Spinal cord (tissue), 10 donors: ENCODE data around the gene WFDC2. TPM values are rescaled to one million over a fixed set of nuclear protein-coding genes. Genes with fewer than 3 reads are reported as not detected.
A peak's percentile ranks its signal among the peaks of the same experiment; 100 is the strongest.
"Not testable (repeated sequence)": the region's sequence is repeated elsewhere in the genome, so short reads cannot be mapped to it uniquely, and the experiment has no call there.

Experiments
- DNase-seq, 6 donors: peaks; one replicate each; pipeline versions ENCODE4 v3.0.0 to v3.0.0-alpha.2; 2013 to 2015; ENCODE audit warnings: low spot score in 6 of 6, low read depth in 4 of 6
- H3K27ac ChIP-seq: one replicate; pipeline ENCODE4 v1.5.1; 2013; ENCODE audit warnings: low read depth, low read length, control low read depth
- H3K27me3 ChIP-seq: one replicate; pipeline ENCODE4 v1.6.1; 2013; ENCODE audit warnings: low read length; ENCODE audit not compliant: control insufficient read depth, insufficient read depth
- H3K36me3 ChIP-seq: one replicate; pipeline ENCODE4 v1.6.1; 2013; ENCODE audit warnings: low read length; ENCODE audit not compliant: control insufficient read depth, insufficient read depth
- H3K4me1 ChIP-seq: one replicate; pipeline ENCODE4 v1.6.1; 2013; ENCODE audit warnings: low read length; ENCODE audit not compliant: control insufficient read depth, insufficient read depth
- H3K4me3 ChIP-seq: one replicate; pipeline ENCODE4 v1.5.1; 2013; ENCODE audit warnings: low read depth, low read length, control low read depth
- H3K9me3 ChIP-seq: one replicate; pipeline ENCODE4 v1.6.1; 2013; ENCODE audit warnings: low read length; ENCODE audit not compliant: control insufficient read depth, insufficient read depth
- whole genome bisulfite sequencing: methylation state at CpG from one replicate; pipeline ENCODE4 v1.1.5; 2013; ENCODE audit warnings: missing lambda C conversion rate; ENCODE audit not compliant: insufficient coverage; 5-methylcytosine and 5-hydroxymethylcytosine counted together
- polyA plus RNA-seq, 2 donors: library from polyadenylated mRNA; unstranded; fragments of 120-200 nt; gene quantifications; one replicate each; pipeline ENCODE4 v1.2.1, GENCODE V29; 2013; ENCODE audit not compliant: insufficient read length in 2 of 2
- total RNA-seq, 2 donors: library from RNA; depleted of rRNA in 1 of 2; stranded (reverse); fragments of 120-200 nt in 1 of 2; fragments of >200 nt in 1 of 2; gene quantifications; one replicate each; pipeline versions ENCODE4 v1.2.3 to v1.2.4, GENCODE V29; 2013 to 2014
- donor health status: healthy.

Gene WFDC2
- total and polyA plus RNA-seq, 4 donors = 7.0 to 70.0 (median 36.5) TPM

DNA sequence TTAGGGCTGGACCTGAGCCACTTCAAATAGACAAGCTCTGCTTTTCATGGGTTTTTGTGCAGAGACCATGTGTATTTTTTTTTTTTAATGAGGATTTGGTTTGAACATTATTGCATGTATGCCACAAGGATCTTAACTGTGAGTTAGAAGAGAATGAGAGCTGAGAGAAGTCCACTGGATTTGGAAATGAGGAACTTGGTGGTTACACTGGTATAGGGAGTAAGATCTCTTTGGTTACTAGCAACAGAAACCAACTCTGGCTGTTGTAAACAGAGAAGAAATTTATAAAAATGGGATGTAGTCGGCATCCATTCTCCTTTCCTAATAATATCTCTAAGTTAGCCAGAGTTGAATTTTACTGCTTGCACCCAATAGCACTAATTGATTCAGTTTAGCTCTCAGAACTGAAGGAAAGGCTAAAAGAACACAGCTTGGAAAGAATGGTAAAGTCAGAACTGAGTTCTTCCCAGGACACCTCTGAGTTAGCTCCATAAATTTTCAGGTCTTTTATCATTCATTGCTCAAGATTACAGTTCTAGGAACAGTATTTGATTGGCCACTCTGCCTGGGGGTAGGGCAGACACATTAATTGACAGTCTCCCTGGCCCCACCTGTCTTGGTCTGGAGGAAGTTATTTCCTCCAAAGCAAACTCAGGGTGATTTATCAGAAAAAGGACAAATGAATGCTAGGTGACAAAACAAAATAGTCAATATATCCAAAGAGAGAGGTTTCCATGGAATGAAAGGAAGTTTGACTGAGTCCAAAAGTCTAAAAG is 3.9 kb upstream of the WFDC2 start:
- H3K27me3 ChIP-seq = peaks cover 6% of the 10 kb centered on the region
- H3K4me3 ChIP-seq = no peak overlapping the region
- H3K27ac ChIP-seq = no peak overlapping the region
- DNase-seq = no peak
- H3K9me3 ChIP-seq = no peaks in the 10 kb centered on the region
- WGBS = no CpG with 5 or more reads among the region's 1 CpG
- no peaks in the 10 kb centered on the region for H3K36me3 ChIP-seq
- peaks cover 15% of the 10 kb centered on the region for H3K4me1 ChIP-seq

DNA sequence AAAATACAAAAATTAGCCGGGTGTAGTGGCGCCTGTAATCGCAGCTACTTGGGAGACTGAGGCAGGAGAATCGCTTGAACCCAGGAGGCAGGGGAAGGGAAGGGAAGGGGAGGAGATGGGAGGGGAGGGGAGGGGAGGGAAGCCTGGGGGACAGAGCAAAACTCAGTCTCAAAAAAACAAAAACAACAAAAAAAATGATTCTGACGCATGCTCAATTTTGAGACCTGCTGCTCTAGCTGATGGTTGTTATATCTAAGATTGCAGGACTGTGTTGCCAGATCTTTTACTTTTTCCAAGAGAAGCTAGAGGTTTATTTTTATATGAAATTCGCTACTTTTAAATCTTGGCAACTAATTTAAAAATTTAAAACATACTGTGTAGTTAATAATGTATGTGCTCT is 2.4 kb upstream of the WFDC2 start:
- peaks cover 25% of the 10 kb centered on the region for H3K4me1 ChIP-seq
- H3K4me3 ChIP-seq = no peak overlapping the region
- DNase-seq = no peak
- H3K9me3 ChIP-seq = no peaks in the 10 kb centered on the region
- 100% methylated on average over 1 of the region's 6 CpGs for WGBS
- no peak overlapping the region for H3K27ac ChIP-seq
- peaks cover 9% of the 10 kb centered on the region for H3K27me3 ChIP-seq
- no peaks in the 10 kb centered on the region for H3K36me3 ChIP-seq

DNA sequence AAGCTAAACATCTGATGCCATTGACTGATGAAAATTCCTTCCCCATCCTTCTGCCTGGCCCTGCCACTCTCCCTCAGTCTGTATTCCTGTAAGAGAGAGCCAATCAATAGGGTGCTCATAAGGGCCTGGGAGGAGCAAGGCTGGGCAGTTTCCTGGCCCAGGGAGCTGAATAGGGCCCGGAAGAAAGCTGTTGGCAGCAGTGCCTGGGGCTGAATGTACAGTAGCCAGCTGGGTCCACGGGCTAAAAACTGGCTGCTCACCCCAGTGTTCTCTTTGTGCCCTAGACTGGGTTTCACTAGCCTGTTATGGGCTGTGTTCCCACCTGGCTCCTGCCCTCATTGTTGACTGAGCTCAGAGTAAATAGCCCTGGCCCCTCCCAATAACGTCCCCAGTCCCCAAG is 1.7 kb upstream of the WFDC2 start:
- no peaks in the 10 kb centered on the region for H3K36me3 ChIP-seq
- DNase-seq = peak in 2 of 6 donors; percentile 47 to 54
- peaks cover 25% of the 10 kb centered on the region for H3K4me1 ChIP-seq
- no peak overlapping the region for H3K4me3 ChIP-seq
- 17% methylated on average over 2 of the region's 3 CpGs for WGBS
- H3K9me3 ChIP-seq = no peaks in the 10 kb centered on the region
- no peak overlapping the region for H3K27ac ChIP-seq
- H3K27me3 ChIP-seq = peaks cover 9% of the 10 kb centered on the region

DNA sequence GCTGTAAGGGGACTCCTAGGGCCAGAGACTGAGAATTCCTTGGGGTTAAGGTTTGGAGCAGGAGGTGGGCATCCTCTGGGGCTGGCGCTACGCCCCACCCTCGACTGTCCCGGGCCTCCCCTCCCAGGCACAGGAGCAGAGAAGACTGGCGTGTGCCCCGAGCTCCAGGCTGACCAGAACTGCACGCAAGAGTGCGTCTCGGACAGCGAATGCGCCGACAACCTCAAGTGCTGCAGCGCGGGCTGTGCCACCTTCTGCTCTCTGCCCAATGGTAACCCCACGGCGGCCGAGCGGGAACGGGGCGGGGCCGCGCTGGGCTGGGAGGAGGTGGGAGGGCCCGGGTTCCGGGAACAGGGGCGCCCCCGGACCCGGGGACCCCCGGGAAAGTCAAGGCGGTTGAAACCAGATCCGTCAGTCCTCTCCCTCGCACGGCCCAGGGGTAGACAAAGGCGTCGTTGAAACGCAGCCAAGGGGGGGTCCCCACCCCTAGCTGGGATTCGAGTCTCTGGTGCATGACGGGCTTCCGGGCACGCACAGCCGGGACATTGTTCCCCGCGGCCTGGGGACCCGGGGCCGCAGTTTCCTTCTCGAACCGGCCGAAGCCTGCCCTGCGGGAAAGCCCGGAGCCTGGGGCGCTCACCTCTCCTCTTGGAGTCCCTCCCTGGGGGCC is 844 bp downstream of the WFDC2 start:
- no peaks in the 10 kb centered on the region for H3K36me3 ChIP-seq
- WGBS = under 1% methylated on average over 50 of the region's 50 CpGs
- H3K9me3 ChIP-seq = no peaks in the 10 kb centered on the region
- peak overlapping the region; percentile 79 for H3K27ac ChIP-seq
- H3K27me3 ChIP-seq = peaks cover 9% of the 10 kb centered on the region
- H3K4me1 ChIP-seq = peaks cover 25% of the 10 kb centered on the region
- peak overlapping the region; percentile 50 for H3K4me3 ChIP-seq
- DNase-seq = peak in 4 of 6 donors; percentile 28 to 88 (median 64)

DNA sequence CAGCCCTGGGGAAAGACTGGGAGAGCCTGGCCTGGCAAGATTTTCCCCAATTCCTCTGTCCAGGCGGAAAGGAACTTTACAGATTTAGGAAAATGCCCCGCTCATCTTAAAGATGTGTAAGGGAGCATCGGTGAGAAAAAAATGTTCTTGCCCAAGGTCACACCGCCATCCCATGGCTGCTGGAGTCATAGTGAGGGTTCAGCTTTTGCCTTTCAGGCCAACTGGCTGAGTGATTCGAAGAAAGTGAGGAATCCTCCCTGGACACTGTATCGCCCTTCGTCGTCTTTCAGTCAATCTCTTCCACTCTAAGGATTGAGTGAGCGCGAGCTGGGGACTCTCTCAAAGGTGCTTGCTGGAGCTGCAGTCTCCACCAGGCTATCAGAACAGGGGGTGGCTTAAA is 1.4 kb downstream of the WFDC2 start:
- 13% methylated on average over 6 of the region's 10 CpGs for WGBS

DNA sequence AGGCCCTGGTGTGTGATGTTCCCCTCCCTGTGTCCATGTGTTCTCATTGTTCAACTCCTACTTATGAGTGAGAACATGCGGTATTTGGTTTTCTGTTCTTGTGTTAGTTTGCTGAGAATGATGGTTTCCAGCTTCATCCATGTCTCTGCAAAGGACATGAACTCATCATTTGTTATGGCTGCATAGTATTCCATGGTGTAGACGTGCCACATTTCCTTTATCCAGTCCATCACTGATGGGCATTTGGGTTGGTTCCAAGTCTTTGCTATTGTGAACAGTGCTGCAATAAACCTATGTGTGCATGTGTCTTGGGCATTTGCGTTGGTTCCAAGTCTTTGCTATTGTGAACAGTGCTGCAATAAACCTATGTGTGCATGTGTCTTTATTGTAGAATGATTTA is 2.7 kb downstream of the WFDC2 start:
- peaks cover 25% of the 10 kb centered on the region for H3K4me1 ChIP-seq
- H3K4me3 ChIP-seq, H3K9me3 ChIP-seq, H3K27ac ChIP-seq, H3K36me3 ChIP-seq, H3K27me3 ChIP-seq, DNase-seq: not testable (repeated sequence)
- WGBS = no CpG with 5 or more reads among the region's 3 CpGs

More for the DNA sequence above, 1.4 kb downstream of the WFDC2 start:
- DNase-seq = peak in 2 of 6 donors; percentile 13 to 71
- H3K27me3 ChIP-seq = peaks cover 9% of the 10 kb centered on the region
- no peaks in the 10 kb centered on the region for H3K36me3 ChIP-seq
- H3K9me3 ChIP-seq = no peaks in the 10 kb centered on the region
- H3K4me1 ChIP-seq = peaks cover 25% of the 10 kb centered on the region
- H3K4me3 ChIP-seq = peak overlapping the region; percentile 50
- H3K27ac ChIP-seq = peak overlapping the region; percentile 69

DNA sequence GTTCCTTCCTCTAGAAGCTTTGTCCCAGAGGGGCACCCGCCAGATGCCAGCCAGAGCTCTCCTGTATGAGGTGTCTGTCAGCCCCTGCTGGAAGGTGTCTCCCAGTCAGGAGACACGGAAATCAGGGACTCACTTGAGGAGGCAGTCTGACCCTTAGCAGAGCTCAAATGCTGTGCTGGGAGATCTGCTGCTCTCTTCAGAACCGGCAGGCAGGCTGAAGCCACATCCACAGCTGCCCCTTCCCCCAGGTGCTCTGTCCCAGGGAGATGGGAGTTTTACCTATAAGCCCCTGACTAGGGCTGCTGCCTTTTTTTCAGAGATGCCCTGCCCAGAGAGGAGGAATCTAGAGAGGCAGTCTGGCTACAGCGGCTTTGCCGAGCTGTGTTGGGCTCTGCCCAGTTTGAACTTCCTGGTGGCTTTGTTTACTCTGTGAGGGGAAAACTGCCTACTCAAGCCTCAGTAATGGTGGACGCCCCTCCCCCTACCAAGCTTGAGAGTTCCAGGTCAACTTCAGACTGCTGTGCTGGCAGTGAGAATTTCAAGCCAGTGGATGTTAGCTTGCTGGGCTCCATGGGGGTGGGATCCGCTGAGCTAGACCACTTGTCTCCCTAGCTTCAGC is 8.1 kb downstream of the WFDC2 start:
- WGBS = 94% methylated on average over 2 of the region's 7 CpGs
- H3K36me3 ChIP-seq, DNase-seq: not testable (repeated sequence)

DNA sequence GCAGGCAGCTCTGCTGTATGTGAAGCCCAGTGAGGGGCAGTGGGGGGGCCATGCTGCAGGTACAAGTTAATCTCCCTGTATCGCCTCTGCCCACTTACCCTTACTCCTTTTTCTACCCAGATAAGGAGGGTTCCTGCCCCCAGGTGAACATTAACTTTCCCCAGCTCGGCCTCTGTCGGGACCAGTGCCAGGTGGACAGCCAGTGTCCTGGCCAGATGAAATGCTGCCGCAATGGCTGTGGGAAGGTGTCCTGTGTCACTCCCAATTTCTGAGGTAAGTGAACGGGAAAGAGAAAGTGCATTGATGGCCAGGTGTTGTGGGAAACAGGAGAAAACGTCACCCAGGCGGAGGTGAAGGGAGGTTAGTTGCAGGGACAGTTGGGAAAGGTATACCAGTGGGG is 10.3 kb downstream of the WFDC2 start:
- H3K27me3 ChIP-seq = no peaks in the 10 kb centered on the region
- H3K4me1 ChIP-seq = no peaks in the 10 kb centered on the region
- H3K27ac ChIP-seq = no peak overlapping the region
- no peaks in the 10 kb centered on the region for H3K9me3 ChIP-seq
- no peak overlapping the region for H3K4me3 ChIP-seq
- 95% methylated on average over 7 of the region's 7 CpGs for WGBS
- DNase-seq = no peak
- peaks cover 6% of the 10 kb centered on the region for H3K36me3 ChIP-seq

More for the DNA sequence above, 8.1 kb downstream of the WFDC2 start:
- H3K27me3 ChIP-seq, H3K4me3 ChIP-seq, H3K9me3 ChIP-seq, H3K4me1 ChIP-seq, H3K27ac ChIP-seq: not testable (repeated sequence)

DNA sequence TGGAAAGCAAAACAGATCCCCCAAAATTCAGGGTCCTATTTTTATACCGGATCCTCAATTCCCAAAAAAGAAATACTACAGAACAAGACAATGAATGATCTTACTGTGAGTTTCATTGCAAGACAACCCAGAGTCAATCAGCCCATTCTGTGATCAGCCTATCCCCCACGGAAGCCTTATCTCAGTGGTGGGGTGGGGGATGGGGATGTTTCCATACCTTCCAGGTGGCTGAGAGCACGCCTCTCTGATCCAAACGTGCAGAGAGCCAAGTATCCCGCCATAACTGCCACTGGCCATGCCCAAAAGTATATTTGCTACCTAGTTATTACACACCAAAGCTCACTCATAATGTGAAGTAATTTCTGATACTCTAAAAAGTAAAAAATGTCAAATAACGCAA is 15.1 kb downstream of the WFDC2 start:
- Histone ChIP-seq H3K27ac (no peak overlapping the region), H3K9me3 (no peaks in the 10 kb centered on the region), H3K36me3 (peaks cover 6% of the 10 kb centered on the region), H3K27me3 (no peaks in the 10 kb centered on the region), H3K4me3 (no peak overlapping the region), H3K4me1 (no peaks in the 10 kb centered on the region)
- WGBS = 80% methylated on average over 1 of the region's 6 CpGs
- DNase-seq = no peak
